Ishikawa (cell line): ENCODE data around the gene COL24A1.

Experiments used
- CEBPB ChIP-seq: IDR thresholded peaks from 2 replicates; pipeline ENCODE4 v1.6.1; 2012
- CREB1 ChIP-seq: IDR thresholded peaks from 2 replicates; pipeline ENCODE4 v1.6.1; 2012; ENCODE audit warnings: low read depth
- EGR1 ChIP-seq: IDR thresholded peaks from 2 replicates; pipeline ENCODE4 v1.6.1; 2012
- EP300 ChIP-seq: IDR thresholded peaks from 2 replicates; pipeline ENCODE4 v1.6.1; 2012; ENCODE audit warnings: borderline replicate concordance
- FOXM1 ChIP-seq: IDR thresholded peaks from 2 replicates; pipeline ENCODE4 v1.6.1; 2012; ENCODE audit warnings: low read depth, borderline replicate concordance
- NFIC ChIP-seq: IDR thresholded peaks from 2 replicates; pipeline ENCODE4 v1.6.1; 2012
- RAD21 ChIP-seq: IDR thresholded peaks from 2 replicates; pipeline ENCODE4 v1.6.1; 2012; ENCODE audit warnings: low read depth
- TAF1 ChIP-seq: IDR thresholded peaks from 2 replicates; pipeline ENCODE4 v1.6.1; 2012; ENCODE audit warnings: low read depth, mild to moderate bottlenecking
- TCF12 ChIP-seq: IDR thresholded peaks from 2 replicates; pipeline ENCODE4 v1.6.1; 2012; ENCODE audit warnings: low read depth
- TEAD4 ChIP-seq: IDR thresholded peaks from 2 replicates; pipeline ENCODE4 v1.6.1; 2012
- YY1 ChIP-seq: IDR thresholded peaks from 2 replicates; pipeline ENCODE4 v1.6.1; 2012; ENCODE audit warnings: low read depth
- ZBTB7A ChIP-seq: IDR thresholded peaks from 2 replicates; pipeline ENCODE4 v1.6.1; 2012; ENCODE audit warnings: low read depth
- TF ChIP-seq, protein P1 (sequence below): IDR thresholded peaks from 2 replicates; pipeline ENCODE4 v1.6.1; 2012
- TF ChIP-seq, protein P2 (sequence below): IDR thresholded peaks from 2 replicates; pipeline ENCODE4 v1.6.1; 2012; ENCODE audit warnings: low read depth, mild to moderate bottlenecking
- TF ChIP-seq, protein P3 (sequence below): IDR thresholded peaks from 2 replicates; pipeline ENCODE4 v1.6.1; 2012

Gene COL24A1

DNA sequence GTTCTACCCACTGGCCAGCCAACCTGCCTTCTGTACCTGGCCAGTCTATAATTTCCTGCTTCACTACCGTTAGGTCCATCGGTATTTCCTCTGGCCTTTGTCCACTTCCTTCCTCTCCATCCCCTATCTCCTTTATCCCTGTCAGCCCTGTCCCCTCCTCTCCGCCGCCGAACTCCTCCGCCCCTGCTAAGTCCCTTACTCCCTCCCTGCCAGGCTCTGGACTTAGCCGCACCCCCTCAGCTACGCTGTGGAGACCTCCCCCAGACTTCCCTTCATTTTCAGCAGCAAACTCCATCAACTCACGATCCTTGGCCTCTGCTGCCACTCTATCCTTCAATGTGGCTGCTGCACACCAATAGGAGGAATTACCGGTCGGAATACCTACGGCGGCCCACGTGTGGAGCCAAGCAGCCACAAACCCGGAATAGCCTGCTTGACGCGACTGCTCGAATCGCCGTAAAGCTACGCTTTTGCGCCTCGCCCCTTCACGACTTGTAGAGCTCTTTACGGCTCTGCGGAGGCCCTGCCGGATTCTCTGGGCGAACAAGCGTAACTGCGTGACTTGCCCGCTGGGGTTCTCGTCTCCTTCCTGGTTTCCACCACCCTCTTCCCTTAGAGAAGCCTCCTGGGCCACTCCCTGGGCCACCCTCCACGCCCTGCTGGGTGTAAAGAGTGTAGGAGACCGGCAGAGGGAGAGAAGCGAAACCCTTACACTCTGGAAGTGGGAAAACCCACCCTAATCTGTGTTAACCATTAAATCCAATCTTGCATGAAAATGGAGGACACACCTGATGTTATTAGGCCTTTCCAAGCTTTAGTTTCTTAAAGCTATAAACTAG, 448.4 kb downstream of the COL24A1 start, which contains the start of gene ZNHIT6:
Gene ZNHIT6 (minus strand): TSS at position 444 of the 839 bp plus-strand sequence. CDS start 149 bp downstream, at position 295.
- no peak for TF ChIP-seq EGR1
- no peak; the same call in 1 of the 2 replicates for TF ChIP-seq EP300
- TF ChIP-seq RAD21: peak; percentile 20
- TF ChIP-seq NFIC: peak; percentile 32; the same call in 1 of the 2 replicates
- TF ChIP-seq FOXM1: no peak
- TF ChIP-seq ZBTB7A: 0 out of 2 replicates have a peak, but pooled peaks have one; percentile 44
- TF ChIP-seq, protein P1, sequence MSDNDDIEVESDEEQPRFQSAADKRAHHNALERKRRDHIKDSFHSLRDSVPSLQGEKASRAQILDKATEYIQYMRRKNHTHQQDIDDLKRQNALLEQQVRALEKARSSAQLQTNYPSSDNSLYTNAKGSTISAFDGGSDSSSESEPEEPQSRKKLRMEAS: peak; percentile 97
- TF ChIP-seq, protein P2, sequence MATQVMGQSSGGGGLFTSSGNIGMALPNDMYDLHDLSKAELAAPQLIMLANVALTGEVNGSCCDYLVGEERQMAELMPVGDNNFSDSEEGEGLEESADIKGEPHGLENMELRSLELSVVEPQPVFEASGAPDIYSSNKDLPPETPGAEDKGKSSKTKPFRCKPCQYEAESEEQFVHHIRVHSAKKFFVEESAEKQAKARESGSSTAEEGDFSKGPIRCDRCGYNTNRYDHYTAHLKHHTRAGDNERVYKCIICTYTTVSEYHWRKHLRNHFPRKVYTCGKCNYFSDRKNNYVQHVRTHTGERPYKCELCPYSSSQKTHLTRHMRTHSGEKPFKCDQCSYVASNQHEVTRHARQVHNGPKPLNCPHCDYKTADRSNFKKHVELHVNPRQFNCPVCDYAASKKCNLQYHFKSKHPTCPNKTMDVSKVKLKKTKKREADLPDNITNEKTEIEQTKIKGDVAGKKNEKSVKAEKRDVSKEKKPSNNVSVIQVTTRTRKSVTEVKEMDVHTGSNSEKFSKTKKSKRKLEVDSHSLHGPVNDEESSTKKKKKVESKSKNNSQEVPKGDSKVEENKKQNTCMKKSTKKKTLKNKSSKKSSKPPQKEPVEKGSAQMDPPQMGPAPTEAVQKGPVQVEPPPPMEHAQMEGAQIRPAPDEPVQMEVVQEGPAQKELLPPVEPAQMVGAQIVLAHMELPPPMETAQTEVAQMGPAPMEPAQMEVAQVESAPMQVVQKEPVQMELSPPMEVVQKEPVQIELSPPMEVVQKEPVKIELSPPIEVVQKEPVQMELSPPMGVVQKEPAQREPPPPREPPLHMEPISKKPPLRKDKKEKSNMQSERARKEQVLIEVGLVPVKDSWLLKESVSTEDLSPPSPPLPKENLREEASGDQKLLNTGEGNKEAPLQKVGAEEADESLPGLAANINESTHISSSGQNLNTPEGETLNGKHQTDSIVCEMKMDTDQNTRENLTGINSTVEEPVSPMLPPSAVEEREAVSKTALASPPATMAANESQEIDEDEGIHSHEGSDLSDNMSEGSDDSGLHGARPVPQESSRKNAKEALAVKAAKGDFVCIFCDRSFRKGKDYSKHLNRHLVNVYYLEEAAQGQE: no peak
- TF ChIP-seq YY1: 0 out of 2 replicates have a peak, but pooled peaks have one; percentile 24
- TF ChIP-seq TEAD4: peak; percentile 46
- TF ChIP-seq TCF12: peak; percentile 63
- TF ChIP-seq TAF1: peak; percentile 89
- no peak for TF ChIP-seq CREB1
- TF ChIP-seq CEBPB: no peak
- TF ChIP-seq, protein P3, sequence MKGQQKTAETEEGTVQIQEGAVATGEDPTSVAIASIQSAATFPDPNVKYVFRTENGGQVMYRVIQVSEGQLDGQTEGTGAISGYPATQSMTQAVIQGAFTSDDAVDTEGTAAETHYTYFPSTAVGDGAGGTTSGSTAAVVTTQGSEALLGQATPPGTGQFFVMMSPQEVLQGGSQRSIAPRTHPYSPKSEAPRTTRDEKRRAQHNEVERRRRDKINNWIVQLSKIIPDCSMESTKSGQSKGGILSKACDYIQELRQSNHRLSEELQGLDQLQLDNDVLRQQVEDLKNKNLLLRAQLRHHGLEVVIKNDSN: peak; percentile 76

DNA sequence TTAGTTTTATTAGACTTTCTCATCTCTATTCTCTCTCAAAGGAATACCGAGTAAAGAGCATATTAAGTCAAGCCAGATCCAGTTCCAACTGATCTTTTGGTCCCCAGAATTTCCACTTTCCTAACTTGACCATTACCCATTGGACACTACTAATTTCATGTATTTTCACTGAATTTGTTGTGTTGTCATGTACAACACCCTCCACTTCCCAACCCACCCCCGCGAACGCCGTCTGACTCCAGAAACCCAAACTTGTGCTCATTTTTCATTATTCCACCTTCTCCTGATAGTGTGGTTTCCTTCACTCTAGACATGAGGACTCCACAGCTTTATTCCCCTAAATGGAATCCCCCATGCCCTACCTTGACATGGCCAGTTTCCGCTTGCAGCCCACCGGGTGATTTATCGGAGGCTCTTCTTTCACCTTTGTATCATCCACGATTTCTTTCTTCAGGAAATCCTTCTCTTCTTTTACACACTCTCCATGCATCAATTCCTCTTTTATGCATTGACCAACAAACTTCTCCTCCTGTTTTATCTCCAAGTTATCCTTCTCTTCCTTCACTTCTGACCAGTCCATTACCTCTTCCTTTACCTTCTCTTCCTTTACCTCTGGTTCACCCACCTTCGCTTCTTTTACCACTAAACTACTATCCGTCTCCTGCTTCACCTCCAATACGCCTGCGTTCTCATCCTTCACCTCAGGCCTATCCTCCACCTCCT, 449.1 kb downstream of the COL24A1 start:
- no peak for TF ChIP-seq FOXM1
- TF ChIP-seq TCF12: no peak
- no peak for TF ChIP-seq TEAD4
- no peak for TF ChIP-seq EP300
- TF ChIP-seq YY1: no peak
- TF ChIP-seq, protein P2: no peak
- TF ChIP-seq EGR1: no peak
- TF ChIP-seq ZBTB7A: no peak
- TF ChIP-seq, protein P3: no peak
- TF ChIP-seq, protein P1: no peak
- no peak for TF ChIP-seq RAD21

DNA sequence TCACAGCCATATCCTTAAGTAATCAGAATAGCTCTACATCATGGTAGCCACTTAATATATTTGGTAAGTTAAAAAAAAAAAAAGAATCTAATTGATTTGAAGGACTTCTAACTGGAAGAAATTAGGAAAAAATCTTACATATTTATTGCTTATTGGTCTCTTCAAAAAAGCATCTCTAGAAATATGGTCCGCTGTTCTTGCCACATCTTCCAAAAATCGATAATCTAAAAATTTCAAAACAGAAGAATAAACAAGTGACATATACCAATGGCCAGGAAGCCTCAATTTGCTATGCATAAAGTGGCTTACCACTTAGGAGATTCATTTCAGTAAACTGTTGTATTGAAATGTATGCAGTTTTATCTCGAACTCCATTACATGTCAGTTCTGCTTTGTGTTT, 450.6 kb downstream of the COL24A1 start:
- TF ChIP-seq, protein P2: no peak
- TF ChIP-seq ZBTB7A: no peak
- no peak for TF ChIP-seq RAD21
- TF ChIP-seq YY1: no peak
- TF ChIP-seq CREB1: no peak
- no peak for TF ChIP-seq CEBPB
- no peak for TF ChIP-seq EP300
- TF ChIP-seq, protein P3: no peak
- no peak for TF ChIP-seq FOXM1
- no peak for TF ChIP-seq TAF1
- no peak for TF ChIP-seq NFIC
